Calu3 (cell line): ENCODE measurements around the gene HSPD1. TPM values are rescaled to one million over a fixed set of nuclear protein-coding genes. Genes with fewer than 3 reads are reported as not detected.
A peak's percentile ranks its signal among the peaks of the same experiment; 100 is the strongest.

Source experiments
- BruUV-seq: library from RNA; stranded (reverse); fragments of 400-500 nt; replicated peaks from 2 replicates; lab custom pipeline; 2021; lab: Mats Ljungman, UMichigan
- CTCF ChIA-PET: fragments of 300-600 bp; sonication (Branson Sonifier 250); formaldehyde crosslinking; loops from one replicate; lab custom pipeline; 2022; ENCODE audit warnings: antibody characterized with exemption; lab: Charles Lee
- DNase-seq: peaks from one replicate; pipeline ENCODE4 v3.0.0; 2022
- H3K27ac Mint-ChIP-seq: one replicate; pipeline ENCODE4 v1.8.0; 2022; ENCODE audit warnings: mixed read lengths; ENCODE audit not compliant: unreplicated experiment
- H3K27me3 Mint-ChIP-seq: one replicate; pipeline ENCODE4 v1.8.0; 2022; ENCODE audit warnings: mixed read lengths; ENCODE audit not compliant: unreplicated experiment
- H3K36me3 Mint-ChIP-seq: one replicate; pipeline ENCODE4 v1.8.0; 2022; ENCODE audit warnings: mild to moderate bottlenecking, moderate library complexity, mixed read lengths; ENCODE audit not compliant: insufficient read depth, unreplicated experiment
- H3K4me1 Mint-ChIP-seq: one replicate; pipeline ENCODE4 v1.8.0; 2022; ENCODE audit warnings: mild to moderate bottlenecking, low read depth, mixed read lengths; ENCODE audit not compliant: unreplicated experiment
- H3K4me3 Mint-ChIP-seq: one replicate; pipeline ENCODE4 v1.8.0; 2022; ENCODE audit warnings: mild to moderate bottlenecking, low read depth, moderate library complexity, mixed read lengths; ENCODE audit not compliant: unreplicated experiment
- H3K9me3 Mint-ChIP-seq: one replicate; pipeline ENCODE4 v1.8.0; 2022; ENCODE audit warnings: low read depth, mixed read lengths; ENCODE audit not compliant: unreplicated experiment
- CTCF ChIP-seq: fragments of 200-600 bp; IDR thresholded peaks from one replicate; pipeline ENCODE4 v1.8.0; 2022; ENCODE audit warnings: antibody characterized with exemption; ENCODE audit not compliant: unreplicated experiment
- intact Hi-C: fragments of 100-400 bp; cut with micrococcal nuclease; formaldehyde crosslinking; loops from one replicate; pipeline ENCODE4 v1.10.0; 2022; ENCODE audit not compliant: unreplicated experiment
- total RNA-seq: library from RNA; stranded (reverse); gene quantifications from 2 replicates; pipeline ENCODE4 v1.2.3, GENCODE V29; 2022

Gene HSPD1
- total RNA-seq, 1 experiment from 2014 or later, result 757 TPM

- no peak for TF ChIP-seq CTCF
- Mint-ChIP-seq H3K27ac (no peak overlapping the region), H3K4me1 (peaks cover 15% of the 10 kb centered on the region), H3K9me3 (no peaks in the 10 kb centered on the region), H3K4me3 (no peak overlapping the region), H3K27me3 (no peaks in the 10 kb centered on the region), H3K36me3 (peaks cover 40% of the 10 kb centered on the region)
- intact Hi-C loops, result no loop called here
- CTCF ChIA-PET, result interaction anchor here (0.6 to 0.7 kb wide), 2 partner anchors 10 to 75 kb away, joined by 3 to 4 read pairs; no protein-coding TSS in a partner anchor
- DNase-seq, result no peak
- BruUV-seq, result no TSS peak
Measured at GRCh38 chr2:197506658-197507057, 7.0 kb upstream of the HSPD1 start.

GRCh38 chr2:197504512-197504911 lies 4.9 kb upstream of the HSPD1 start:
- BruUV-seq, result no TSS peak

GRCh38 chr2:197504000-197504399 lies 4.4 kb upstream of the HSPD1 start:
- no peak for TF ChIP-seq CTCF
- BruUV-seq, result no TSS peak
- intact Hi-C loops, result no loop called here
- Mint-ChIP-seq H3K9me3 (no peaks in the 10 kb centered on the region), H3K27ac (peak overlapping the region; percentile 56), H3K4me1 (peaks cover 15% of the 10 kb centered on the region), H3K4me3 (no peak overlapping the region), H3K36me3 (peaks cover 67% of the 10 kb centered on the region), H3K27me3 (no peaks in the 10 kb centered on the region)
- DNase-seq, result no peak
- CTCF ChIA-PET, result no interaction called here

More at GRCh38 chr2:197504512-197504911, 4.9 kb upstream of the HSPD1 start:
- intact Hi-C loops, result no loop called here
- DNase-seq, result no peak
- Mint-ChIP-seq H3K4me3 (no peak overlapping the region), H3K4me1 (peaks cover 15% of the 10 kb centered on the region), H3K36me3 (peaks cover 62% of the 10 kb centered on the region), H3K27me3 (no peaks in the 10 kb centered on the region), H3K27ac (peak overlapping the region; percentile 56), H3K9me3 (no peaks in the 10 kb centered on the region)
- TF ChIP-seq CTCF, result no peak
- CTCF ChIA-PET, result no interaction called here

GRCh38 chr2:197502685-197503084 lies 3.0 kb upstream of the HSPD1 start:
- Mint-ChIP-seq H3K9me3 (no peaks in the 10 kb centered on the region), H3K4me3 (peak overlapping the region; percentile 84), H3K4me1 (peaks cover 15% of the 10 kb centered on the region), H3K36me3 (peaks cover 78% of the 10 kb centered on the region), H3K27ac (peak overlapping the region; percentile 95), H3K27me3 (no peaks in the 10 kb centered on the region)
- BruUV-seq, result no TSS peak
- CTCF ChIA-PET, result no interaction called here
- intact Hi-C loops, result no loop called here
- no peak for DNase-seq
- no peak for TF ChIP-seq CTCF
